A549 (cell line): ENCODE data around the gene MTHFD2L.

Experiments used
- CEBPB ChIP-seq, 2 experiments: fragments of >200 bp in 1 of 2; sonication (Bioruptor Twin) in 1 of 2; formaldehyde crosslinking in 1 of 2; IDR thresholded peaks; 2 replicates each; pipeline ENCODE4 v1.6.1; 2012 to 2016
- CTCF ChIP-seq: fragments of >200 bp; sonication (Bioruptor Twin); formaldehyde crosslinking; IDR thresholded peaks from 3 replicates; pipeline ENCODE4 v1.5.1; 2016
- POLR2A ChIP-seq: IDR thresholded peaks from 2 replicates; pipeline ENCODE4 v1.6.1; 2012; ENCODE audit warnings: mild to moderate bottlenecking, low read length
- RAD21 ChIP-seq, 2 experiments: fragments of >200 bp in 1 of 2; sonication (Bioruptor Twin) in 1 of 2; formaldehyde crosslinking in 1 of 2; IDR thresholded peaks in 1 of 2; conservative IDR thresholded peaks in 1 of 2; 2 replicates in 1 of 2; 3 replicates in 1 of 2; pipeline ENCODE4 v1.6.1; 2012 to 2018; ENCODE audit warnings: inconsistent platforms in 1 of 2
- REST ChIP-seq: fragments of 200-600 bp; sonication (generic); IDR thresholded peaks from 2 replicates; pipeline ENCODE4 v1.6.1; 2016; ENCODE audit warnings: antibody characterized with exemption, mild to moderate bottlenecking, moderate library complexity

GRCh38 chr4:74175379-74175778, 17.5 kb downstream of the MTHFD2L start:
- no peak for TF ChIP-seq POLR2A
- no peak for TF ChIP-seq CTCF
- no peak for TF ChIP-seq REST
- no peak for TF ChIP-seq RAD21 (conservative IDR thresholded peaks at IDR 0.05 in 1 of 2, IDR thresholded peaks at IDR 0.05 in 1 of 2)
- no peak for TF ChIP-seq CEBPB (IDR thresholded peaks at IDR 0.05)
